Stimulated activated CD8-positive, alpha-beta memory T cell treated with anti-CD3 and anti-CD28 coated beads, Interleukin-12 subunit alpha, Interleukin-12 subunit beta, amount 100 ng/mL, for 24 hours (primary cell): Measurements from ENCODE around the gene CCDC102B.
"Not testable (repeated sequence)": the region's sequence is repeated elsewhere in the genome, so short reads cannot be mapped to it uniquely, and the experiment has no call there.

Source experiments
- DNase-seq: peaks from one replicate; pipeline ENCODE4 v3.0.0-alpha.2; 2020; ENCODE audit errors: extremely low read depth

Gene CCDC102B

GRCh38 chr18:68979737-68980136 is 181.9 kb downstream of the CCDC102B start:
- DNase-seq: no peak

- DNase-seq: no peak
Observed at GRCh38 chr18:68983126-68983525, 185.2 kb downstream of the CCDC102B start.

GRCh38 chr18:68984342-68984741 is 186.5 kb downstream of the CCDC102B start:
- no peak for DNase-seq

GRCh38 chr18:68985172-68985820 is 187.4 kb downstream of the CCDC102B start:
- no peak for DNase-seq

- DNase-seq: no peak
Observed at GRCh38 chr18:68991286-68991685, 193.4 kb downstream of the CCDC102B start.

- no peak for DNase-seq
Observed at GRCh38 chr18:68992719-68993482, 195.0 kb downstream of the CCDC102B start.

GRCh38 chr18:68995675-68996074 is 197.8 kb downstream of the CCDC102B start:
- DNase-seq: no peak

- no peak for DNase-seq
Observed at GRCh38 chr18:68997845-68998244, 200.0 kb downstream of the CCDC102B start.

GRCh38 chr18:69000366-69000765 is 202.5 kb downstream of the CCDC102B start:
- DNase-seq: no peak

- no peak for DNase-seq
Observed at GRCh38 chr18:69002233-69002632, 204.4 kb downstream of the CCDC102B start.

- DNase-seq: not testable (repeated sequence)
Observed at GRCh38 chr18:69006212-69006611, 208.3 kb downstream of the CCDC102B start.

- no peak for DNase-seq
Observed at GRCh38 chr18:69008538-69008937, 210.7 kb downstream of the CCDC102B start.

- DNase-seq: no peak
Observed at GRCh38 chr18:69021211-69021805, 223.4 kb downstream of the CCDC102B start.

GRCh38 chr18:69022426-69022825 is 224.5 kb downstream of the CCDC102B start:
- DNase-seq: no peak

GRCh38 chr18:69031571-69031970 is 233.7 kb downstream of the CCDC102B start:
- DNase-seq: no peak

GRCh38 chr18:69032009-69032408 is 234.1 kb downstream of the CCDC102B start:
- DNase-seq: no peak

- DNase-seq: no peak
Observed at GRCh38 chr18:69035756-69036155, 237.9 kb downstream of the CCDC102B start.

- no peak for DNase-seq
Observed at GRCh38 chr18:69044215-69044614, 246.3 kb downstream of the CCDC102B start.

GRCh38 chr18:69064063-69064462 is 266.2 kb downstream of the CCDC102B start:
- no peak for DNase-seq

GRCh38 chr18:69067048-69067447 is 269.2 kb downstream of the CCDC102B start:
- DNase-seq: no peak

- DNase-seq: no peak
Observed at GRCh38 chr18:69071680-69072079, 273.8 kb downstream of the CCDC102B start.

- no peak for DNase-seq
Observed at GRCh38 chr18:69081846-69082245, 284.0 kb downstream of the CCDC102B start.

- no peak for DNase-seq
Observed at GRCh38 chr18:69082499-69082898, 284.6 kb downstream of the CCDC102B start.
